HepG2 (cell line): ENCODE measurements around the gene SNRNP25. TPM values are rescaled to one million over a fixed set of nuclear protein-coding genes. Genes with fewer than 3 reads are reported as not detected.
A peak's percentile ranks its signal among the peaks of the same experiment; 100 is the strongest.

ENCODE experiments used
- ATAC-seq: fragments of 200-7000 bp; cut with Tn5 transposase; 3 replicates; pipeline ENCODE4 v1.9.1; 2020; ENCODE audit warnings: mild to moderate bottlenecking, moderate library complexity
- BruUV-seq: library from RNA; stranded (reverse); fragments of 400-500 nt; replicated peaks from 2 replicates; lab custom pipeline; 2021; lab: Mats Ljungman, UMichigan
- CTCF ChIA-PET: fragments of 300-600 bp; formaldehyde crosslinking; extraction: SDS; loops from one replicate; lab custom pipeline; 2021; ENCODE audit warnings: low total read pairs, inconsistent platforms, low intra/inter-chr PET ratio; lab: Yijun Ruan, JAX
- POLR2A ChIA-PET: fragments of 350-600 bp; sonication (Branson Sonifier 250); formaldehyde crosslinking; loops from one replicate; lab custom pipeline; 2020; ENCODE audit warnings: antibody characterized with exemption, inconsistent platforms; lab: Yijun Ruan, JAX
- DNase-seq: peaks from one replicate; pipeline ENCODE4 v3.0.0-alpha.2; 2015; ENCODE audit warnings: low spot score
- FAIRE-seq: peaks from 3 replicates; lab custom pipeline; 2011; peaks lifted over from hg19 to GRCh38; lab: Jason Lieb, UNC
- H2AFZ ChIP-seq: one replicate; pipeline ENCODE4 v1.6.1; 2011; ENCODE audit warnings: low read length, inconsistent platforms
- H3K27ac ChIP-seq: fragments of 300-600 bp; 3 replicates; pipeline ENCODE4 v1.8.0; 2011; ENCODE audit warnings: mixed run types, mild to moderate bottlenecking, mixed read lengths, low read length, inconsistent platforms; ENCODE audit not compliant: insufficient read depth; ENCODE audit errors: extremely low read length
- H3K27me3 ChIP-seq, 2 experiments: fragments of 200-600 bp in 1 of 2; 2 replicates in 1 of 2; 3 replicates in 1 of 2; pipeline versions ENCODE4 v1.6.0 to v1.8.0; 2011; ENCODE audit warnings: low read length in 2 of 2, mild to moderate bottlenecking in 2 of 2, moderate library complexity in 2 of 2, inconsistent platforms in 1 of 2; ENCODE audit not compliant: insufficient read depth in 2 of 2, control insufficient read depth in 1 of 2
- H3K36me3 ChIP-seq, 2 experiments: fragments of 200-600 bp in 1 of 2; replicated peaks in 1 of 2; 2 replicates in 1 of 2; 3 replicates in 1 of 2; pipeline versions ENCODE4 v1.5.1 to v1.8.0; 2011; ENCODE audit warnings: low read length in 2 of 2, inconsistent platforms in 1 of 2; ENCODE audit not compliant: insufficient read depth in 2 of 2, control insufficient read depth in 1 of 2
- H3K4me1 ChIP-seq: 2 replicates; pipeline ENCODE4 v1.5.1; 2012; ENCODE audit warnings: low read length, inconsistent platforms; ENCODE audit not compliant: insufficient read depth
- H3K4me2 ChIP-seq: 2 replicates; pipeline ENCODE4 v1.6.0; 2011; ENCODE audit warnings: low read depth, low read length, inconsistent platforms
- H3K4me3 ChIP-seq, 3 experiments: fragments of 200-600 bp in 1 of 3; sonication (generic), shearing (Covaris generic) in 1 of 3; replicated peaks in 1 of 3; 2 replicates each; pipeline ENCODE4 v1.5.1; 2011 to 2016; ENCODE audit warnings: low read length in 3 of 3, inconsistent platforms in 2 of 3, low read depth in 2 of 3, mild to moderate bottlenecking in 2 of 3, control low read depth in 1 of 3, mixed read lengths in 1 of 3; ENCODE audit not compliant: insufficient read depth in 1 of 3
- H3K79me2 ChIP-seq: one replicate; pipeline ENCODE4 v1.6.1; 2011; ENCODE audit warnings: low read length, inconsistent platforms; ENCODE audit not compliant: insufficient read depth
- H3K9ac ChIP-seq: 2 replicates; pipeline ENCODE4 v1.6.0; 2011; ENCODE audit warnings: mild to moderate bottlenecking, low read depth, low read length, inconsistent platforms; ENCODE audit not compliant: insufficient read depth
- H3K9me3 ChIP-seq: 2 replicates; pipeline ENCODE4 v1.5.1; 2012; ENCODE audit warnings: mild to moderate bottlenecking, low read length
- H4K20me1 ChIP-seq: 2 replicates; pipeline ENCODE4 v1.6.0; 2011; ENCODE audit warnings: inconsistent platforms, mild to moderate bottlenecking, low read length, moderate library complexity; ENCODE audit not compliant: insufficient read depth
- ARID4A ChIP-seq: sonication (generic); formaldehyde crosslinking; IDR thresholded peaks from 2 replicates; pipeline ENCODE4 v1.5.0; 2020; ENCODE audit warnings: mild to moderate bottlenecking, missing genetic modification reagents, borderline replicate concordance
- ATF3 ChIP-seq: sonication (generic); formaldehyde crosslinking; IDR thresholded peaks from 2 replicates; pipeline ENCODE4 v1.4.0; 2020; ENCODE audit warnings: missing genetic modification reagents
- ATF4 ChIP-seq, 2 experiments: fragments of 450-650 bp in 1 of 2; sonication (generic) in 1 of 2; formaldehyde crosslinking; IDR thresholded peaks; 2 replicates each; pipeline versions ENCODE4 v1.5.0 to v1.8.0; 2020 to 2022; ENCODE audit warnings: mild to moderate bottlenecking in 1 of 2, missing genetic modification reagents in 1 of 2
- ATF7 ChIP-seq, 2 experiments: fragments of 450-650 bp in 1 of 2; sonication (generic) in 1 of 2; formaldehyde crosslinking in 1 of 2; IDR thresholded peaks; 2 replicates each; pipeline versions ENCODE4 v1.4.0 to v1.6.1; 2016 to 2020; ENCODE audit warnings: antibody characterized with exemption in 1 of 2, mild to moderate bottlenecking in 1 of 2, missing genetic modification reagents in 1 of 2
- CEBPB ChIP-seq: IDR thresholded peaks from 2 replicates; pipeline ENCODE4 v1.6.1; 2011; ENCODE audit warnings: low read depth, low read length, improper control_type of control experiment, borderline replicate concordance
- CEBPG ChIP-seq: IDR thresholded peaks from 2 replicates; pipeline ENCODE4 v1.6.1; 2016
- HNF4A ChIP-seq: sonication (generic); formaldehyde crosslinking; IDR thresholded peaks from 2 replicates; pipeline ENCODE4 v1.4.0; 2020; ENCODE audit warnings: missing genetic modification reagents
- KDM1A ChIP-seq: IDR thresholded peaks from 2 replicates; pipeline ENCODE4 v1.6.1; 2016; ENCODE audit warnings: missing compliant biosample characterization
- KDM2A ChIP-seq: sonication (generic); formaldehyde crosslinking; IDR thresholded peaks from 2 replicates; pipeline ENCODE4 v1.4.0; 2020; ENCODE audit warnings: low read depth, missing genetic modification reagents, borderline replicate concordance
- NFIC ChIP-seq: IDR thresholded peaks from 2 replicates; pipeline ENCODE4 v1.6.1; 2012; ENCODE audit warnings: mild to moderate bottlenecking, low read length, inconsistent platforms
- PAXIP1 ChIP-seq: sonication (generic); formaldehyde crosslinking; conservative IDR thresholded peaks from 2 replicates; pipeline ENCODE4 v1.4.0; 2020; ENCODE audit warnings: mild to moderate bottlenecking, missing genetic modification reagents, moderate library complexity
- ZNF12 ChIP-seq: sonication (generic); formaldehyde crosslinking; IDR thresholded peaks from 2 replicates; pipeline ENCODE4 v1.5.0; 2020; ENCODE audit warnings: missing genetic modification reagents
- WGBS: methylation state at CpG from one replicate; pipeline ENCODE4 v1.1.6; 2017; ENCODE audit warnings: low lambda C conversion rate; 5-methylcytosine and 5-hydroxymethylcytosine counted together
- in situ Hi-C: cut with HindIII; loops from 2 replicates; pipeline ENCODE4 v1.10.0; 2017; ENCODE audit warnings: low pct_unique_long_range_greater_than_20kb; ENCODE audit not compliant: extremely low pct_ligation_motif_present
- intact Hi-C: fragments of 100-400 bp; cut with micrococcal nuclease; formaldehyde crosslinking; loops from one replicate; pipeline ENCODE4 v1.10.0; 2022; ENCODE audit not compliant: unreplicated experiment
- polyA plus RNA-seq, 8 experiments: library from polyadenylated mRNA; depleted of rRNA in 3 of 8; stranded (reverse) in 7 of 8; unstranded in 1 of 8; fragments of >200 nt; fragmentation: Illumina TruSeq in 4 of 8; extraction: Trizol in 4 of 8; gene quantifications; 2 replicates each; pipeline versions ENCODE4 v1.2.1 to v1.2.3, GENCODE V29; 2011 to 2016; ENCODE audit warnings: low read depth in 4 of 8, missing spikeins in 1 of 8, mixed read lengths in 1 of 8; ENCODE audit not compliant: insufficient read depth in 1 of 8
- total RNA-seq, 5 experiments: library from RNA; depleted of rRNA; stranded (reverse); fragments of >200 nt; fragmentation: Illumina TruSeq; extraction: Trizol; gene quantifications; 2 replicates each; pipeline ENCODE4 v1.2.3, GENCODE V29; 2016; ENCODE audit warnings: low read depth in 1 of 5

The SNRNP25 gene
- total and polyA plus RNA-seq, 2 of the 13 experiments (the other 11 are each of a cell fraction or from before 2014, with no cell fraction given), result 34.1 to 97.4 TPM

GRCh38 chr16:35011-35677 is 18.5 kb upstream of the SNRNP25 start:
- no TSS peak for BruUV-seq
- no peaks in the 10 kb centered on the region for H3K9me3 ChIP-seq
- no peak overlapping the region for H3K9ac ChIP-seq
- FAIRE-seq (no peak), ATAC-seq (peak; percentile 66), DNase-seq (no peak)
- no peaks in the 10 kb centered on the region for H3K79me2 ChIP-seq
- H4K20me1 ChIP-seq, result no peaks in the 10 kb centered on the region
- intact Hi-C loops, result no loop called here
- H2AFZ ChIP-seq, result no peak overlapping the region
- peak overlapping the region; percentile 36; the same call in 1 of the 2 replicates for H3K4me2 ChIP-seq
- 68% methylated on average over 5 of the region's 17 CpGs for WGBS
- CTCF ChIA-PET, result no interaction called here
- H3K27ac ChIP-seq, result no peak overlapping the region
- H3K4me3 ChIP-seq, result no peak overlapping the region
- H3K27me3 ChIP-seq, result no peaks in the 10 kb centered on the region
- no peaks in the 10 kb centered on the region for H3K36me3 ChIP-seq
- POLR2A ChIA-PET, result no interaction called here
- in situ Hi-C loops, result no loop called here
- peaks cover 13% of the 10 kb centered on the region for H3K4me1 ChIP-seq
- TF ChIP-seq CEBPB, result peak; percentile 86; the same call in 1 of the 2 replicates
- TF ChIP-seq ZNF12 (CRISPR knock-in tag), result no peak
- TF ChIP-seq NFIC, result no peak
- TF ChIP-seq ARID4A (CRISPR knock-in tag), result no peak
- TF ChIP-seq KDM2A (CRISPR knock-in tag), result 0 out of 2 replicates have a peak, but pooled peaks have one; percentile 32
- peak; percentile 88 for TF ChIP-seq CEBPG (CRISPR knock-in tag)
- TF ChIP-seq KDM1A (CRISPR knock-in tag), result no peak
- peak in 1 of 2 experiments; percentile 81; a peak in 2 of 4 replicates for TF ChIP-seq ATF4 (CRISPR knock-in tag; IDR thresholded peaks at IDR 0.05)
- peak; percentile 79 for TF ChIP-seq ATF3 (CRISPR knock-in tag)
- TF ChIP-seq HNF4A (CRISPR knock-in tag), result 0 out of 2 replicates have a peak, but pooled peaks have one; percentile 16
- TF ChIP-seq ATF7 (IDR thresholded peaks at IDR 0.05), result peak; percentile 39
- no peak for TF ChIP-seq ATF7 (CRISPR knock-in tag; IDR thresholded peaks at IDR 0.05)
- no peak for TF ChIP-seq PAXIP1 (CRISPR knock-in tag)
